ENCODE results near the gene MUSTN1.

GRCh38 chr3:52870471-52870870 lies 35.7 kb upstream of the MUSTN1 start:
- no peak for TF ChIP-seq POLR2AphosphoS5 (IDR thresholded peaks at IDR 0.05; ENCODE audit: low read depth, low read length)
- TF ChIP-seq TAF1 (IDR thresholded peaks at IDR 0.05; ENCODE audit: borderline replicate concordance, insufficient read depth, low read length): no peak
- TF ChIP-seq SIN3A (IDR thresholded peaks at IDR 0.05; ENCODE audit: borderline replicate concordance, insufficient read depth, low read length): no peak
- no peak for TF ChIP-seq FOXP2 (optimal IDR thresholded peaks at IDR 0.05; ENCODE audit: borderline replicate concordance, extremely low read depth, extremely low read length, insufficient read depth)

All from PFSK-1 (cell line).